HepG2 (cell line): ENCODE results near the gene SETD2. TPM values are rescaled to one million over a fixed set of nuclear protein-coding genes. Genes with fewer than 3 reads are reported as not detected.

Source experiments
- CAMTA2 ChIP-seq: sonication (generic); formaldehyde crosslinking; IDR thresholded peaks from 2 replicates; pipeline ENCODE4 v1.4.0; 2020; ENCODE audit warnings: mild to moderate bottlenecking, missing genetic modification reagents, borderline replicate concordance
- MED8 ChIP-seq: sonication (generic); formaldehyde crosslinking; IDR thresholded peaks from 2 replicates; pipeline ENCODE4 v1.8.1; 2023; ENCODE audit warnings: mild to moderate bottlenecking, missing genetic modification reagents; ENCODE audit not compliant: insufficient replicate concordance
- TBP ChIP-seq: sonication (generic); formaldehyde crosslinking; IDR thresholded peaks from 2 replicates; pipeline ENCODE4 v1.5.0; 2020; ENCODE audit warnings: missing genetic modification reagents
- ZBTB21 ChIP-seq: sonication (generic); formaldehyde crosslinking; IDR thresholded peaks from 2 replicates; pipeline ENCODE4 v1.4.0; 2020; ENCODE audit warnings: missing genetic modification reagents
- ZNF816 ChIP-seq: sonication (generic); formaldehyde crosslinking; IDR thresholded peaks from 2 replicates; pipeline ENCODE4 v1.8.0; 2022; ENCODE audit warnings: missing genetic modification reagents, mild to moderate bottlenecking, borderline replicate concordance
- polyA plus RNA-seq, 8 experiments: library from polyadenylated mRNA; depleted of rRNA in 3 of 8; stranded (reverse) in 7 of 8; unstranded in 1 of 8; fragments of >200 nt; fragmentation: Illumina TruSeq in 4 of 8; extraction: Trizol in 4 of 8; gene quantifications; 2 replicates each; pipeline versions ENCODE4 v1.2.1 to v1.2.3, GENCODE V29; 2011 to 2016; ENCODE audit warnings: low read depth in 4 of 8, missing spikeins in 1 of 8, mixed read lengths in 1 of 8; ENCODE audit not compliant: insufficient read depth in 1 of 8
- total RNA-seq, 5 experiments: library from RNA; depleted of rRNA; stranded (reverse); fragments of >200 nt; fragmentation: Illumina TruSeq; extraction: Trizol; gene quantifications; 2 replicates each; pipeline ENCODE4 v1.2.3, GENCODE V29; 2016; ENCODE audit warnings: low read depth in 1 of 5
- TF ChIP-seq, protein P1 (sequence below): sonication (generic); formaldehyde crosslinking; IDR thresholded peaks from 2 replicates; pipeline ENCODE4 v1.4.0; 2020; ENCODE audit warnings: missing genetic modification reagents
- TF ChIP-seq, protein P2 (sequence below): sonication (generic); formaldehyde crosslinking; IDR thresholded peaks from 2 replicates; pipeline ENCODE4 v1.5.0; 2020; ENCODE audit warnings: mild to moderate bottlenecking, missing genetic modification reagents, borderline replicate concordance
- TF ChIP-seq, protein P3 (sequence below): sonication (generic); formaldehyde crosslinking; IDR thresholded peaks from 2 replicates; pipeline ENCODE4 v1.5.0; 2020; ENCODE audit warnings: missing genetic modification reagents
- TF ChIP-seq, protein P4 (sequence below): sonication (generic); formaldehyde crosslinking; IDR thresholded peaks from 2 replicates; pipeline ENCODE4 v1.9.0; 2021; ENCODE audit warnings: mild to moderate bottlenecking, missing genetic modification reagents

Gene SETD2
- total and polyA plus RNA-seq, 2 of the 13 experiments (the other 11 are each of a cell fraction or from before 2014, with no cell fraction given), result 14.2 to 24.2 TPM

DNA sequence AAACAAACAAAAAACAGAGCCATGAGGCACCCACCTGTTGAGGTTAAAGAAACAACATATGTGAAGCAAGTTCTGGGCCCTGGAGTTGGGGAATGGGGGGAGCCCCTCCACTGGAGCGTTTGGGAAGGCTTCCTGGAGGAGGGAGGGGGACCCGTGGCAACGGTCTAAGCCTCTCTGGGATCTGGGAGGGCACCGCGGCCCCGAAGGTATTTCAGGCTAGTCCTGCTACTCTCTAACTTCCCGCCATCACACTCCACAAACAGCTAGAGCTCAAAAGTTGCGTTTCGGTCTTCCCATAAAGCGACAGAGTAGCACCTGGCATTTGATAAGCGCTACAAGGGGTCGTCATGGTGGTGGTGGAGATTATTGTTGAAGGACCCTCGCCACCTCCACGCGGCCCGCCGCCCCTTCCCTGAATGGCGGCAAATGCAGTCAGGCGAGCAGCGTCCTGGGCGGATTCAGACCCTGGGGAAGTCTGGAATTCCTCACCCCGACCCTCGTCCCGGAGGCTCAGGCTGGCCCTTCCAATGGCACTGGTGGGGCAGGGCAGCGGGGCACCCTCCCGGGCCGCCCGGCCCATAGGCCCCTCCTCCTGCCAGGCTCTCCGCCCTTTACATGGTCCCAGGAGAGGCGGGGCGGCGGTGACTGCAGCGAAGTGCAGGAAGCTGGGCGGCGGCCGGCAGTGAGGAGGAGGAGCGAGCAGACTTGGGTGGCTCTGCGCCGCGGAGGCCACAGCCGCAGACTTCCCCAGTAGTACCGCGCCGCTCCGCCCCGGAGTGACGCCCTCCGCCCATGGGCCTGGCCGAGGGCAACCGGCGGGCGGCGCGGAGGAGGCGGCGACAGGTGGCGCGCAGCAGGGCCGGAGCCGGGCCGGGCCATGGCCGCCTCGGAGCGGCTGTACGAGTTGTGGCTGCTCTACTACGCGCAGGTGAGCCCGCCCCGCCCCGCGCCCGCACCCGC is 184.6 kb downstream of the SETD2 start, which contains the start of gene NBEAL2 (continued):
- TF ChIP-seq, protein P1, sequence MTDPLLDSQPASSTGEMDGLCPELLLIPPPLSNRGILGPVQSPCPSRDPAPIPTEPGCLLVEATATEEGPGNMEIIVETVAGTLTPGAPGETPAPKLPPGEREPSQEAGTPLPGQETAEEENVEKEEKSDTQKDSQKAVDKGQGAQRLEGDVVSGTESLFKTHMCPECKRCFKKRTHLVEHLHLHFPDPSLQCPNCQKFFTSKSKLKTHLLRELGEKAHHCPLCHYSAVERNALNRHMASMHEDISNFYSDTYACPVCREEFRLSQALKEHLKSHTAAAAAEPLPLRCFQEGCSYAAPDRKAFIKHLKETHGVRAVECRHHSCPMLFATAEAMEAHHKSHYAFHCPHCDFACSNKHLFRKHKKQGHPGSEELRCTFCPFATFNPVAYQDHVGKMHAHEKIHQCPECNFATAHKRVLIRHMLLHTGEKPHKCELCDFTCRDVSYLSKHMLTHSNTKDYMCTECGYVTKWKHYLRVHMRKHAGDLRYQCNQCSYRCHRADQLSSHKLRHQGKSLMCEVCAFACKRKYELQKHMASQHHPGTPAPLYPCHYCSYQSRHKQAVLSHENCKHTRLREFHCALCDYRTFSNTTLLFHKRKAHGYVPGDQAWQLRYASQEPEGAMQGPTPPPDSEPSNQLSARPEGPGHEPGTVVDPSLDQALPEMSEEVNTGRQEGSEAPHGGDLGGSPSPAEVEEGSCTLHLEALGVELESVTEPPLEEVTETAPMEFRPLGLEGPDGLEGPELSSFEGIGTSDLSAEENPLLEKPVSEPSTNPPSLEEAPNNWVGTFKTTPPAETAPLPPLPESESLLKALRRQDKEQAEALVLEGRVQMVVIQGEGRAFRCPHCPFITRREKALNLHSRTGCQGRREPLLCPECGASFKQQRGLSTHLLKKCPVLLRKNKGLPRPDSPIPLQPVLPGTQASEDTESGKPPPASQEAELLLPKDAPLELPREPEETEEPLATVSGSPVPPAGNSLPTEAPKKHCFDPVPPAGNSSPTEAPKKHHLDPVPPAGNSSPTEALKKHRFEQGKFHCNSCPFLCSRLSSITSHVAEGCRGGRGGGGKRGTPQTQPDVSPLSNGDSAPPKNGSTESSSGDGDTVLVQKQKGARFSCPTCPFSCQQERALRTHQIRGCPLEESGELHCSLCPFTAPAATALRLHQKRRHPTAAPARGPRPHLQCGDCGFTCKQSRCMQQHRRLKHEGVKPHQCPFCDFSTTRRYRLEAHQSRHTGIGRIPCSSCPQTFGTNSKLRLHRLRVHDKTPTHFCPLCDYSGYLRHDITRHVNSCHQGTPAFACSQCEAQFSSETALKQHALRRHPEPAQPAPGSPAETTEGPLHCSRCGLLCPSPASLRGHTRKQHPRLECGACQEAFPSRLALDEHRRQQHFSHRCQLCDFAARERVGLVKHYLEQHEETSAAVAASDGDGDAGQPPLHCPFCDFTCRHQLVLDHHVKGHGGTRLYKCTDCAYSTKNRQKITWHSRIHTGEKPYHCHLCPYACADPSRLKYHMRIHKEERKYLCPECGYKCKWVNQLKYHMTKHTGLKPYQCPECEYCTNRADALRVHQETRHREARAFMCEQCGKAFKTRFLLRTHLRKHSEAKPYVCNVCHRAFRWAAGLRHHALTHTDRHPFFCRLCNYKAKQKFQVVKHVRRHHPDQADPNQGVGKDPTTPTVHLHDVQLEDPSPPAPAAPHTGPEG (CRISPR knock-in tag), result no peak
- TF ChIP-seq, protein P2, sequence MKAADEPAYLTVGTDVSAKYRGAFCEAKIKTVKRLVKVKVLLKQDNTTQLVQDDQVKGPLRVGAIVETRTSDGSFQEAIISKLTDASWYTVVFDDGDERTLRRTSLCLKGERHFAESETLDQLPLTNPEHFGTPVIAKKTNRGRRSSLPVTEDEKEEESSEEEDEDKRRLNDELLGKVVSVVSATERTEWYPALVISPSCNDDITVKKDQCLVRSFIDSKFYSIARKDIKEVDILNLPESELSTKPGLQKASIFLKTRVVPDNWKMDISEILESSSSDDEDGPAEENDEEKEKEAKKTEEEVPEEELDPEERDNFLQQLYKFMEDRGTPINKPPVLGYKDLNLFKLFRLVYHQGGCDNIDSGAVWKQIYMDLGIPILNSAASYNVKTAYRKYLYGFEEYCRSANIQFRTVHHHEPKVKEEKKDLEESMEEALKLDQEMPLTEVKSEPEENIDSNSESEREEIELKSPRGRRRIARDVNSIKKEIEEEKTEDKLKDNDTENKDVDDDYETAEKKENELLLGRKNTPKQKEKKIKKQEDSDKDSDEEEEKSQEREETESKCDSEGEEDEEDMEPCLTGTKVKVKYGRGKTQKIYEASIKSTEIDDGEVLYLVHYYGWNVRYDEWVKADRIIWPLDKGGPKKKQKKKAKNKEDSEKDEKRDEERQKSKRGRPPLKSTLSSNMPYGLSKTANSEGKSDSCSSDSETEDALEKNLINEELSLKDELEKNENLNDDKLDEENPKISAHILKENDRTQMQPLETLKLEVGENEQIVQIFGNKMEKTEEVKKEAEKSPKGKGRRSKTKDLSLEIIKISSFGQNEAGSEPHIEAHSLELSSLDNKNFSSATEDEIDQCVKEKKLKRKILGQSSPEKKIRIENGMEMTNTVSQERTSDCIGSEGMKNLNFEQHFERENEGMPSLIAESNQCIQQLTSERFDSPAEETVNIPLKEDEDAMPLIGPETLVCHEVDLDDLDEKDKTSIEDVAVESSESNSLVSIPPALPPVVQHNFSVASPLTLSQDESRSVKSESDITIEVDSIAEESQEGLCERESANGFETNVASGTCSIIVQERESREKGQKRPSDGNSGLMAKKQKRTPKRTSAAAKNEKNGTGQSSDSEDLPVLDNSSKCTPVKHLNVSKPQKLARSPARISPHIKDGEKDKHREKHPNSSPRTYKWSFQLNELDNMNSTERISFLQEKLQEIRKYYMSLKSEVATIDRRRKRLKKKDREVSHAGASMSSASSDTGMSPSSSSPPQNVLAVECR, result peak; percentile 82; the same call in 1 of the 2 replicates
- TF ChIP-seq, protein P3, sequence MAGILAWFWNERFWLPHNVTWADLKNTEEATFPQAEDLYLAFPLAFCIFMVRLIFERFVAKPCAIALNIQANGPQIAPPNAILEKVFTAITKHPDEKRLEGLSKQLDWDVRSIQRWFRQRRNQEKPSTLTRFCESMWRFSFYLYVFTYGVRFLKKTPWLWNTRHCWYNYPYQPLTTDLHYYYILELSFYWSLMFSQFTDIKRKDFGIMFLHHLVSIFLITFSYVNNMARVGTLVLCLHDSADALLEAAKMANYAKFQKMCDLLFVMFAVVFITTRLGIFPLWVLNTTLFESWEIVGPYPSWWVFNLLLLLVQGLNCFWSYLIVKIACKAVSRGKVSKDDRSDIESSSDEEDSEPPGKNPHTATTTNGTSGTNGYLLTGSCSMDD (CRISPR knock-in tag), result no peak
- TF ChIP-seq TBP (CRISPR knock-in tag), result no peak
- TF ChIP-seq, protein P4, sequence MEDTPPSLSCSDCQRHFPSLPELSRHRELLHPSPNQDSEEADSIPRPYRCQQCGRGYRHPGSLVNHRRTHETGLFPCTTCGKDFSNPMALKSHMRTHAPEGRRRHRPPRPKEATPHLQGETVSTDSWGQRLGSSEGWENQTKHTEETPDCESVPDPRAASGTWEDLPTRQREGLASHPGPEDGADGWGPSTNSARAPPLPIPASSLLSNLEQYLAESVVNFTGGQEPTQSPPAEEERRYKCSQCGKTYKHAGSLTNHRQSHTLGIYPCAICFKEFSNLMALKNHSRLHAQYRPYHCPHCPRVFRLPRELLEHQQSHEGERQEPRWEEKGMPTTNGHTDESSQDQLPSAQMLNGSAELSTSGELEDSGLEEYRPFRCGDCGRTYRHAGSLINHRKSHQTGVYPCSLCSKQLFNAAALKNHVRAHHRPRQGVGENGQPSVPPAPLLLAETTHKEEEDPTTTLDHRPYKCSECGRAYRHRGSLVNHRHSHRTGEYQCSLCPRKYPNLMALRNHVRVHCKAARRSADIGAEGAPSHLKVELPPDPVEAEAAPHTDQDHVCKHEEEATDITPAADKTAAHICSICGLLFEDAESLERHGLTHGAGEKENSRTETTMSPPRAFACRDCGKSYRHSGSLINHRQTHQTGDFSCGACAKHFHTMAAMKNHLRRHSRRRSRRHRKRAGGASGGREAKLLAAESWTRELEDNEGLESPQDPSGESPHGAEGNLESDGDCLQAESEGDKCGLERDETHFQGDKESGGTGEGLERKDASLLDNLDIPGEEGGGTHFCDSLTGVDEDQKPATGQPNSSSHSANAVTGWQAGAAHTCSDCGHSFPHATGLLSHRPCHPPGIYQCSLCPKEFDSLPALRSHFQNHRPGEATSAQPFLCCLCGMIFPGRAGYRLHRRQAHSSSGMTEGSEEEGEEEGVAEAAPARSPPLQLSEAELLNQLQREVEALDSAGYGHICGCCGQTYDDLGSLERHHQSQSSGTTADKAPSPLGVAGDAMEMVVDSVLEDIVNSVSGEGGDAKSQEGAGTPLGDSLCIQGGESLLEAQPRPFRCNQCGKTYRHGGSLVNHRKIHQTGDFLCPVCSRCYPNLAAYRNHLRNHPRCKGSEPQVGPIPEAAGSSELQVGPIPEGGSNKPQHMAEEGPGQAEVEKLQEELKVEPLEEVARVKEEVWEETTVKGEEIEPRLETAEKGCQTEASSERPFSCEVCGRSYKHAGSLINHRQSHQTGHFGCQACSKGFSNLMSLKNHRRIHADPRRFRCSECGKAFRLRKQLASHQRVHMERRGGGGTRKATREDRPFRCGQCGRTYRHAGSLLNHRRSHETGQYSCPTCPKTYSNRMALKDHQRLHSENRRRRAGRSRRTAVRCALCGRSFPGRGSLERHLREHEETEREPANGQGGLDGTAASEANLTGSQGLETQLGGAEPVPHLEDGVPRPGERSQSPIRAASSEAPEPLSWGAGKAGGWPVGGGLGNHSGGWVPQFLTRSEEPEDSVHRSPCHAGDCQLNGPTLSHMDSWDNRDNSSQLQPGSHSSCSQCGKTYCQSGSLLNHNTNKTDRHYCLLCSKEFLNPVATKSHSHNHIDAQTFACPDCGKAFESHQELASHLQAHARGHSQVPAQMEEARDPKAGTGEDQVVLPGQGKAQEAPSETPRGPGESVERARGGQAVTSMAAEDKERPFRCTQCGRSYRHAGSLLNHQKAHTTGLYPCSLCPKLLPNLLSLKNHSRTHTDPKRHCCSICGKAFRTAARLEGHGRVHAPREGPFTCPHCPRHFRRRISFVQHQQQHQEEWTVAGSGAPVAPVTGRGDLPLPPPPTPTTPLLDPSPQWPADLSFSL, result no peak
- no peak for TF ChIP-seq ZBTB21 (CRISPR knock-in tag)
- no peak for TF ChIP-seq CAMTA2 (CRISPR knock-in tag)
- no peak for TF ChIP-seq ZNF816
- TF ChIP-seq MED8 (CRISPR knock-in tag), result peak; percentile 2
